H9 (cell line): ENCODE data around the gene ADGRG1. TPM values are rescaled to one million over a fixed set of nuclear protein-coding genes. Genes with fewer than 3 reads are reported as not detected.

Experiments used
- DNase-seq: peaks from one replicate; pipeline ENCODE4 v3.0.0-alpha.2; 2017
- H2AFZ ChIP-seq: one replicate; pipeline ENCODE4 v1.6.1; 2013; ENCODE audit warnings: mild to moderate bottlenecking, low read length, control low read depth, moderate library complexity
- H2AK5ac ChIP-seq: 2 replicates; pipeline ENCODE4 v1.6.1; 2013; ENCODE audit warnings: low read length, control low read depth, mixed read lengths; ENCODE audit not compliant: insufficient read length
- H2BK120ac ChIP-seq: one replicate; pipeline ENCODE4 v1.6.1; 2013; ENCODE audit warnings: low read depth, mild to moderate bottlenecking, low read length, control low read depth, inconsistent platforms; ENCODE audit not compliant: poor library complexity, severe bottlenecking
- H2BK12ac ChIP-seq: 2 replicates; pipeline ENCODE4 v1.6.1; 2013; ENCODE audit warnings: low read length, control low read depth, mixed read lengths, low read depth; ENCODE audit not compliant: insufficient read length
- H2BK15ac ChIP-seq: 2 replicates; pipeline ENCODE4 v1.6.1; 2013; ENCODE audit warnings: low read depth, low read length, control low read depth
- H2BK20ac ChIP-seq: one replicate; pipeline ENCODE4 v1.6.1; 2013; ENCODE audit warnings: low read depth, mild to moderate bottlenecking, low read length, control low read depth, inconsistent platforms; ENCODE audit not compliant: poor library complexity, severe bottlenecking
- H2BK5ac ChIP-seq: 2 replicates; pipeline ENCODE4 v1.6.1; 2013; ENCODE audit warnings: low read length, control low read depth, mixed read lengths; ENCODE audit not compliant: insufficient read length
- H3K14ac ChIP-seq: 2 replicates; pipeline ENCODE4 v1.6.1; 2013; ENCODE audit warnings: low read length, control low read depth; ENCODE audit not compliant: insufficient read depth
- H3K18ac ChIP-seq: 2 replicates; pipeline ENCODE4 v1.6.1; 2013; ENCODE audit warnings: low read depth, mild to moderate bottlenecking, mixed read lengths, low read length, control low read depth; ENCODE audit not compliant: insufficient read length
- H3K23ac ChIP-seq: 2 replicates; pipeline ENCODE4 v1.6.1; 2013; ENCODE audit warnings: low read length, control low read depth, mixed read lengths, low read depth; ENCODE audit not compliant: insufficient read length
- H3K23me2 ChIP-seq: 2 replicates; pipeline ENCODE4 v1.6.1; 2013; ENCODE audit warnings: low read depth, mild to moderate bottlenecking, mixed read lengths, low read length, control low read depth; ENCODE audit not compliant: insufficient read length, poor library complexity, severe bottlenecking
- H3K27ac ChIP-seq: 2 replicates; pipeline ENCODE4 v1.5.1; 2013; ENCODE audit warnings: low read length, control low read depth, mixed read lengths, low read depth; ENCODE audit not compliant: insufficient read length
- H3K27me3 ChIP-seq: 2 replicates; pipeline ENCODE4 v1.6.1; 2013; ENCODE audit warnings: low read length, control low read depth, inconsistent platforms; ENCODE audit not compliant: insufficient read depth
- H3K4ac ChIP-seq: 2 replicates; pipeline ENCODE4 v1.6.1; 2013; ENCODE audit warnings: low read depth, mild to moderate bottlenecking, control low read depth, inconsistent platforms, low read length, moderate library complexity
- H3K4me1 ChIP-seq: 2 replicates; pipeline ENCODE4 v1.6.1; 2013; ENCODE audit warnings: low read length, control low read depth, inconsistent platforms; ENCODE audit not compliant: insufficient read depth
- H3K4me2 ChIP-seq: 2 replicates; pipeline ENCODE4 v1.6.1; 2013; ENCODE audit warnings: low read length, control low read depth, mixed read lengths; ENCODE audit not compliant: insufficient read length, insufficient read depth
- H3K56ac ChIP-seq: 2 replicates; pipeline ENCODE4 v1.6.1; 2013; ENCODE audit warnings: low read depth, mild to moderate bottlenecking, mixed read lengths, low read length, control low read depth; ENCODE audit not compliant: insufficient read length
- H3K79me1 ChIP-seq: 2 replicates; pipeline ENCODE4 v1.6.1; 2013; ENCODE audit warnings: low read depth, mild to moderate bottlenecking, moderate library complexity, low read length, control low read depth, inconsistent platforms; ENCODE audit not compliant: insufficient read depth, poor library complexity, severe bottlenecking
- H3K79me2 ChIP-seq: 2 replicates; pipeline ENCODE4 v1.6.1; 2013; ENCODE audit warnings: low read length, control low read depth, inconsistent platforms; ENCODE audit not compliant: insufficient read depth
- H3K9ac ChIP-seq: 2 replicates; pipeline ENCODE4 v1.6.1; 2013; ENCODE audit warnings: low read length, control low read depth, mixed read lengths; ENCODE audit not compliant: insufficient read length; ENCODE audit errors: extremely low read depth
- H3K9me3 ChIP-seq: one replicate; pipeline ENCODE4 v1.6.1; 2013; ENCODE audit warnings: low read depth, low read length, inconsistent platforms; ENCODE audit not compliant: control insufficient read depth
- H3T11ph ChIP-seq: one replicate; pipeline ENCODE4 v1.6.1; 2013; ENCODE audit warnings: mild to moderate bottlenecking, low read length, control low read depth, inconsistent platforms
- H4K20me1 ChIP-seq: one replicate; pipeline ENCODE4 v1.6.1; 2013; ENCODE audit not compliant: control insufficient read depth, insufficient read length, insufficient read depth
- H4K5ac ChIP-seq: 2 replicates; pipeline ENCODE4 v1.6.1; 2013; ENCODE audit warnings: low read depth, mild to moderate bottlenecking, mixed read lengths, low read length, control low read depth; ENCODE audit not compliant: insufficient read length
- H4K8ac ChIP-seq: replicated peaks from 2 replicates; pipeline ENCODE4 v1.6.1; 2013; ENCODE audit warnings: low read length, control low read depth, mixed read lengths, low read depth; ENCODE audit not compliant: insufficient read length
- H4K91ac ChIP-seq: 2 replicates; pipeline ENCODE4 v1.6.1; 2013; ENCODE audit warnings: low read depth, mild to moderate bottlenecking, moderate library complexity, mixed read lengths, low read length, control low read depth; ENCODE audit not compliant: insufficient read length
- H3K27ac Mint-ChIP-seq, 3 experiments: 2 replicates in 2 of 3; 3 replicates in 1 of 3; pipeline ENCODE4 v1.8.0; 2020 to 2021; ENCODE audit warnings: mixed read lengths in 3 of 3, mild to moderate bottlenecking in 1 of 3, moderate library complexity in 1 of 3
- H3K27me3 Mint-ChIP-seq: 2 replicates; pipeline ENCODE4 v1.8.0; 2021; ENCODE audit warnings: low read depth, mild to moderate bottlenecking, moderate library complexity, mixed read lengths
- H3K36me3 Mint-ChIP-seq, 3 experiments: 2 replicates in 2 of 3; 3 replicates in 1 of 3; pipeline ENCODE4 v1.8.0; 2020 to 2021; ENCODE audit warnings: low read depth in 3 of 3, mixed read lengths in 3 of 3; ENCODE audit not compliant: insufficient read depth in 1 of 3
- H3K4me1 Mint-ChIP-seq, 2 experiments: 2 replicates each; pipeline ENCODE4 v1.8.0; 2020; ENCODE audit warnings: mixed read lengths in 2 of 2
- H3K4me3 Mint-ChIP-seq, 2 experiments: 2 replicates in 1 of 2; 3 replicates in 1 of 2; pipeline ENCODE4 v1.8.0; 2020 to 2021; ENCODE audit warnings: mild to moderate bottlenecking in 2 of 2, mixed read lengths in 2 of 2, moderate library complexity in 1 of 2
- H3K9me3 Mint-ChIP-seq, 2 experiments: 2 replicates in 1 of 2; 3 replicates in 1 of 2; pipeline ENCODE4 v1.8.0; 2020; ENCODE audit warnings: mild to moderate bottlenecking in 2 of 2, mixed read lengths in 2 of 2, moderate library complexity in 1 of 2
- CTCF ChIP-seq: fragments of 200-600 bp; sonication (generic); conservative IDR thresholded peaks from 3 replicates; pipeline ENCODE4 v1.8.0; 2021; ENCODE audit warnings: antibody characterized with exemption, mild to moderate bottlenecking
- WGBS: extraction: QIAGEN DNeasy Blood & Tissue Kit; methylation state at CpG from one replicate; pipeline ENCODE4 v1.1.7; 2013; ENCODE audit warnings: missing lambda C conversion rate, low lambda C conversion rate, mixed read lengths; ENCODE audit not compliant: insufficient read length; ENCODE audit errors: extremely low coverage; 5-methylcytosine and 5-hydroxymethylcytosine counted together
- total RNA-seq: library from RNA; stranded (reverse); gene quantifications from 2 replicates; pipeline ENCODE4 v1.2.1, GENCODE V29; 2021

ADGRG1 gene
- total RNA-seq, 1 experiment from 2014 or later, result 1.1 TPM

GRCh38 chr16:57620335-57621231, 7.8 kb upstream of the ADGRG1 start:
- no CpG with 5 or more reads among the region's 27 CpGs for WGBS
- no peak overlapping the region for H4K8ac ChIP-seq
- H4K5ac ChIP-seq, result no peak overlapping the region
- H2BK5ac ChIP-seq, result no peak overlapping the region
- no peak overlapping the region for H3K56ac ChIP-seq
- H3K4me2 ChIP-seq, result no peak overlapping the region
- no peak overlapping the region for H3K4ac ChIP-seq
- H3K9ac ChIP-seq, result no peak overlapping the region
- H3K27me3 ChIP-seq, result no peaks in the 10 kb centered on the region
- Mint-ChIP-seq H3K27ac (no peak overlapping the region; a peak in 1 of 7 replicates), H3K27me3 (peaks cover 6% of the 10 kb centered on the region), H3K4me3 (no peak overlapping the region), H3K9me3 (no peaks in the 10 kb centered on the region), H3K4me1 (peaks cover 28 to 63% of the 10 kb centered on the region in 2 experiments), H3K36me3 (no peaks in the 10 kb centered on the region)
- no peak overlapping the region for H3K23ac ChIP-seq
- no peaks in the 10 kb centered on the region for H4K20me1 ChIP-seq
- no peak overlapping the region for H4K91ac ChIP-seq
- H2BK120ac ChIP-seq, result no peak overlapping the region
- no peak overlapping the region for H3K27ac ChIP-seq
- H3K79me1 ChIP-seq, result no peaks in the 10 kb centered on the region
- H2BK12ac ChIP-seq, result no peak overlapping the region
- no peak for TF ChIP-seq CTCF
- H3K23me2 ChIP-seq, result no peaks in the 10 kb centered on the region
- H3K79me2 ChIP-seq, result no peaks in the 10 kb centered on the region
- DNase-seq, result no peak
- H3T11ph ChIP-seq, result no peak overlapping the region
- H2BK20ac ChIP-seq, result no peak overlapping the region
- H3K14ac ChIP-seq, result peak overlapping the region; percentile 8; the same call in 1 of the 2 replicates
- no peak overlapping the region for H2AFZ ChIP-seq
- H3K18ac ChIP-seq, result peak overlapping the region; percentile 46
- no peaks in the 10 kb centered on the region for H3K4me1 ChIP-seq
- no peak overlapping the region for H2AK5ac ChIP-seq
- H2BK15ac ChIP-seq, result no peak overlapping the region
- H3K9me3 ChIP-seq, result no peaks in the 10 kb centered on the region
